CD4-positive, alpha-beta T cell treated with Interleukin-4 for 4 hours (primary cell): ENCODE measurements around the gene KDM6A.
A peak's percentile ranks its signal among the peaks of the same experiment; 100 is the strongest.
"Not testable (repeated sequence)": the region's sequence is repeated elsewhere in the genome, so short reads cannot be mapped to it uniquely, and the experiment has no call there.

ENCODE experiments used
- DNase-seq: peaks from one replicate; pipeline ENCODE4 v3.0.0-alpha.2; 2020

Gene KDM6A

GRCh38 chrX:44967221-44967620, 94.2 kb downstream of the KDM6A start:
- DNase-seq, result no peak

GRCh38 chrX:44970709-44971108, 97.7 kb downstream of the KDM6A start:
- no peak for DNase-seq

GRCh38 chrX:44971674-44972073, 98.7 kb downstream of the KDM6A start:
- no peak for DNase-seq

- no peak for DNase-seq
Observed at GRCh38 chrX:44972132-44972531, 99.1 kb downstream of the KDM6A start.

GRCh38 chrX:44973420-44973932, 100.5 kb downstream of the KDM6A start:
- no peak for DNase-seq

- DNase-seq, result no peak
Observed at GRCh38 chrX:44974451-44974850, 101.5 kb downstream of the KDM6A start.

- no peak for DNase-seq
Observed at GRCh38 chrX:44975666-44976263, 102.8 kb downstream of the KDM6A start.

GRCh38 chrX:44978976-44979375, 106.0 kb downstream of the KDM6A start:
- DNase-seq, result no peak

GRCh38 chrX:44980403-44980802, 107.4 kb downstream of the KDM6A start:
- DNase-seq, result no peak

GRCh38 chrX:44980883-44981282, 107.9 kb downstream of the KDM6A start:
- DNase-seq, result no peak

GRCh38 chrX:44989995-44990770, 117.2 kb downstream of the KDM6A start:
- no peak for DNase-seq

GRCh38 chrX:44992775-44993174, 119.8 kb downstream of the KDM6A start:
- no peak for DNase-seq

GRCh38 chrX:44996277-44996676, 123.3 kb downstream of the KDM6A start:
- no peak for DNase-seq

- DNase-seq, result no peak
Observed at GRCh38 chrX:44997282-44997812, 124.4 kb downstream of the KDM6A start.

GRCh38 chrX:44997888-44998287, 124.9 kb downstream of the KDM6A start:
- no peak for DNase-seq

- DNase-seq, result peak; percentile 25
Observed at GRCh38 chrX:44999237-44999636, 126.2 kb downstream of the KDM6A start.

GRCh38 chrX:44999872-45000271, 126.9 kb downstream of the KDM6A start:
- not testable (repeated sequence) for DNase-seq

GRCh38 chrX:45001048-45001447, 128.1 kb downstream of the KDM6A start:
- no peak for DNase-seq

GRCh38 chrX:45003085-45003484, 130.1 kb downstream of the KDM6A start:
- no peak for DNase-seq

GRCh38 chrX:45006002-45006800, 133.2 kb downstream of the KDM6A start:
- no peak for DNase-seq

- no peak for DNase-seq
Observed at GRCh38 chrX:45007598-45007997, 134.6 kb downstream of the KDM6A start.

- DNase-seq, result no peak
Observed at GRCh38 chrX:45009371-45010000, 136.5 kb downstream of the KDM6A start.

GRCh38 chrX:45011131-45011530, 138.1 kb downstream of the KDM6A start:
- no peak for DNase-seq
